Sigmoid colon (tissue), 7 donors: ENCODE results near the gene ACADM. TPM values are rescaled to one million over a fixed set of nuclear protein-coding genes. Genes with fewer than 3 reads are reported as not detected.
A peak's percentile ranks its signal among the peaks of the same experiment; 100 is the strongest.

Source experiments
- DNase-seq: peaks from one replicate; pipeline ENCODE4 v3.0.0-alpha.2; 2019
- H3K27ac ChIP-seq, 4 donors: fragments of 200-600 bp; sonication (generic); one replicate each; pipeline ENCODE4 v1.5.1; 2016 to 2019; ENCODE audit warnings: mild to moderate bottlenecking in 1 of 4
- H3K27me3 ChIP-seq, 3 donors: fragments of 200-600 bp; sonication (generic); one replicate each; pipeline ENCODE4 v1.5.1; 2019; ENCODE audit warnings: mild to moderate bottlenecking in 1 of 3
- H3K36me3 ChIP-seq, 4 donors: fragments of 200-600 bp; sonication (generic); one replicate each; pipeline ENCODE4 v1.5.1; 2016 to 2019
- H3K4me1 ChIP-seq, 4 donors: fragments of 200-600 bp; sonication (generic); one replicate each; pipeline ENCODE4 v1.5.1; 2017 to 2019
- H3K4me3 ChIP-seq, 4 donors: fragments of 200-600 bp; sonication (generic); one replicate each; pipeline ENCODE4 v1.5.1; 2017 to 2019; ENCODE audit warnings: mild to moderate bottlenecking in 2 of 4, moderate library complexity in 1 of 4
- H3K9me3 ChIP-seq, 4 donors: fragments of 200-600 bp in 3 of 4; sonication (generic) in 3 of 4; one replicate each; pipeline versions ENCODE4 v1.5.1 to v1.6.1; 2013 to 2019
- CTCF ChIP-seq, 4 experiments: fragments of 450-650 bp in 3 of 4; fragments of 200-600 bp in 1 of 4; IDR thresholded peaks; one replicate each; pipeline ENCODE4 v1.5.1; 2016 to 2019; ENCODE audit warnings: antibody characterized with exemption in 4 of 4, mild to moderate bottlenecking in 3 of 4, moderate library complexity in 2 of 4
- EP300 ChIP-seq, 4 donors: sonication (generic); formaldehyde crosslinking; IDR thresholded peaks; one replicate each; pipeline ENCODE4 v1.6.1; 2017; ENCODE audit warnings: antibody characterized with exemption in 4 of 4
- POLR2A ChIP-seq, 2 donors: fragments of 450-650 bp; IDR thresholded peaks; one replicate each; pipeline ENCODE4 v1.6.1; 2016; ENCODE audit warnings: antibody characterized with exemption in 2 of 2, mild to moderate bottlenecking in 2 of 2, moderate library complexity in 2 of 2
- POLR2AphosphoS5 ChIP-seq, 4 donors: sonication (generic); formaldehyde crosslinking; IDR thresholded peaks; one replicate each; pipeline ENCODE4 v1.6.1; 2017; ENCODE audit warnings: antibody characterized with exemption in 4 of 4
- WGBS, 2 donors: extraction: QIAGEN DNeasy Blood & Tissue Kit; methylation state at CpG; one replicate each; pipeline ENCODE4 v1.1.7; 2013; 5-methylcytosine and 5-hydroxymethylcytosine counted together
- intact Hi-C: fragments of 100-400 bp; cut with DNase I; formaldehyde crosslinking; loops from one replicate; pipeline ENCODE4 v1.15.1; 2023
- polyA plus RNA-seq, 3 donors: library from polyadenylated mRNA; stranded (reverse); fragments of 200-250 nt; gene quantifications; one replicate each; pipeline ENCODE4 v1.2.3, GENCODE V29; 2013
- total RNA-seq, 4 donors: library from RNA; depleted of rRNA; stranded (reverse); fragments of >200 nt; gene quantifications; one replicate each; pipeline ENCODE4 v1.1.0, GENCODE V29; 2016
- donor health status: healthy with polysubstance abuse.
- donor health status: Bipolar disorder and iron deficiency.
- donor health status: healthy.

Gene ACADM
- total and polyA plus RNA-seq, 7 donors = 33.0 to 197 (median 63.1) TPM

GRCh38 chr1:75723989-75724471 is 479 bp upstream of the ACADM start:
- Histone ChIP-seq H3K9me3 (no peaks in the 10 kb centered on the region), H3K4me1 (peaks cover 0 to 35% (median 18%) of the 10 kb centered on the region in 4 donors), H3K27me3 (no peaks in the 10 kb centered on the region), H3K27ac (peak overlapping the region; percentile 88 to 94 (median 92)), H3K36me3 (no peaks in the 10 kb centered on the region), H3K4me3 (peak overlapping the region; percentile 72 to 87 (median 78))
- peak; percentile 94 for DNase-seq
- WGBS, 2 donors = 1 to 3% methylated on average over 30 of the region's 30 CpGs
- no peak for TF ChIP-seq POLR2AphosphoS5 (IDR thresholded peaks at IDR 0.05)
- no peak for TF ChIP-seq EP300 (IDR thresholded peaks at IDR 0.05)
- TF ChIP-seq POLR2A (IDR thresholded peaks at IDR 0.05) = no peak
- no peak for TF ChIP-seq CTCF (IDR thresholded peaks at IDR 0.05)
- intact Hi-C loops = loop anchor here (1.0 kb wide), 1 partner anchor 62 kb away; the partner anchor contains the start of gene RABGGTB

GRCh38 chr1:75725266-75725665 is 757 bp downstream of the ACADM start:
- H3K27me3 ChIP-seq = no peaks in the 10 kb centered on the region
- peak overlapping the region; percentile 72 to 87 (median 78) for H3K4me3 ChIP-seq
- no peaks in the 10 kb centered on the region for H3K9me3 ChIP-seq
- H3K27ac ChIP-seq = peak overlapping the region; percentile 88 to 94 (median 92)
- H3K36me3 ChIP-seq = no peaks in the 10 kb centered on the region
- intact Hi-C loops = no loop called here
- no peak for DNase-seq
- peaks cover 0 to 35% (median 18%) of the 10 kb centered on the region in 4 donors for H3K4me1 ChIP-seq
- 0 to 11% methylated on average over 1 of the region's 1 CpG for WGBS, 2 donors
- TF ChIP-seq POLR2AphosphoS5 (IDR thresholded peaks at IDR 0.05) = no peak
- TF ChIP-seq POLR2A (IDR thresholded peaks at IDR 0.05) = no peak
- TF ChIP-seq EP300 (IDR thresholded peaks at IDR 0.05) = no peak
- TF ChIP-seq CTCF (IDR thresholded peaks at IDR 0.05) = no peak

- no peak for DNase-seq
- WGBS, 2 donors = 25 to 70% methylated on average over 11 of the region's 11 CpGs
- Histone ChIP-seq H3K27me3 (no peaks in the 10 kb centered on the region), H3K4me3 (peak overlapping the region in 3 of 4 donors; percentile 72 to 82 (median 74)), H3K36me3 (no peaks in the 10 kb centered on the region), H3K9me3 (no peaks in the 10 kb centered on the region), H3K4me1 (peaks cover 0 to 35% (median 18%) of the 10 kb centered on the region in 4 donors), H3K27ac (peak overlapping the region in 3 of 4 donors; percentile 10 to 93 (median 92))
- TF ChIP-seq CTCF (IDR thresholded peaks at IDR 0.05) (no peak), POLR2A (IDR thresholded peaks at IDR 0.05) (no peak), EP300 (IDR thresholded peaks at IDR 0.05) (no peak), POLR2AphosphoS5 (IDR thresholded peaks at IDR 0.05) (no peak)
- intact Hi-C loops = no loop called here
Observed at GRCh38 chr1:75725861-75726361, 1.4 kb downstream of the ACADM start.

GRCh38 chr1:75727571-75727970 is 3.1 kb downstream of the ACADM start:
- no peak overlapping the region for H3K27ac ChIP-seq
- H3K4me3 ChIP-seq = no peak overlapping the region
- TF ChIP-seq POLR2A (IDR thresholded peaks at IDR 0.05) = no peak
- no peak for TF ChIP-seq EP300 (IDR thresholded peaks at IDR 0.05)
- no peak for TF ChIP-seq POLR2AphosphoS5 (IDR thresholded peaks at IDR 0.05)
- TF ChIP-seq CTCF (IDR thresholded peaks at IDR 0.05) = no peak
- WGBS, 2 donors = 72 to 81% methylated on average over 3 of the region's 3 CpGs
- no peaks in the 10 kb centered on the region for H3K27me3 ChIP-seq
- no peaks in the 10 kb centered on the region for H3K9me3 ChIP-seq
- intact Hi-C loops = no loop called here
- H3K4me1 ChIP-seq = peaks cover 0 to 35% (median 18%) of the 10 kb centered on the region in 4 donors
- DNase-seq = no peak
- H3K36me3 ChIP-seq = peaks cover 0 to 3% (median 0%) of the 10 kb centered on the region in 4 donors
